Activated T-helper 1 cell treated with anti-CD3 and anti-CD28 coated beads, Interleukin-2, amount 50 U/mL, for 16 hours (primary cell): ENCODE data around the gene MYBPC2.
"Not testable (repeated sequence)": the region's sequence is repeated elsewhere in the genome, so short reads cannot be mapped to it uniquely, and the experiment has no call there.

ENCODE experiments used
- DNase-seq, 2 donors: peaks; one replicate each; pipeline ENCODE4 v3.0.0-alpha.2; 2020; ENCODE audit warnings: low read depth in 1 of 2, low spot score in 1 of 2

Gene MYBPC2

DNA sequence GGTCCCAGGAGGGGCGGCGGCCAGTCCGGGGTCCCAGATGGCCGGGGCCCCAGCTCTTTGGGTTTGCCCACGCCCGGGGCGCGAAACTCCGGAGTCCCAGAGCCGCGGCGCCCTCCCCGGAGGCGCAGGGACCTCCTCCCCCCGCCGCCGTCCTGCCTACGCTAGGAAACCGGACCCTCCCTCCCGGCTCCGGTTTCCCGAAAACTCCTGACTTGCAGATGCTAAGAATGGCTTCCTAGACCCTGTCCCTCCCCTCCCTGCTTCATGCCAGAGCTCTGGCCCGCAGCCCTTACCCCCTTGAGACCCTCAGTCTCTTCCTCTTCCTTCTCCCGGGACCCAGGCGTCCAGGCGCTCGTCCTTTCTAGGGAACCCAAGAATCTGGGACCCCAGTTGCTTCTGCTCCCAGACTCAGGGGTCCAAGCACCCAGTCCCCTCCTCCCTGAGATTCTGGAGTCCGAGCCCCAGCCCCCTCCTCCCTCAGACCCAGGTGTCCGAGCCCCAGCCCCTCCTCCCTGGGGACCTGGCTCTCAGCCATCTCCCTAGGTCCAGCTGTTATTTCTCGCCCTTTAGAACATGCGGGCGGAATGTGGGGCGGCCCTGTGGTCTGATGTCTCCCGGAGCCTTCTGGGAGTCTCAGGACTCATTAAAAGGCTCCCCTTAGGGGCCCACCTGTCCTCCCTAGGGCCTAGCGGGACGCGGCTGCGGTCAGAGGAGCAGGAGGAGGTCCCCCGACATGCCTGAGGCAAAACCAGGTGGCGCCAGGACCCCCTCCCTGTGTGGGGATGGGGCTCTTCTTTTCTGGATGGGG lies at the start of gene MYBPC2:
Gene MYBPC2 (plus strand): TSS at position 672 of the 808 bp plus-strand sequence. CDS start 62 bp downstream, at position 734.
- no peak for DNase-seq

DNA sequence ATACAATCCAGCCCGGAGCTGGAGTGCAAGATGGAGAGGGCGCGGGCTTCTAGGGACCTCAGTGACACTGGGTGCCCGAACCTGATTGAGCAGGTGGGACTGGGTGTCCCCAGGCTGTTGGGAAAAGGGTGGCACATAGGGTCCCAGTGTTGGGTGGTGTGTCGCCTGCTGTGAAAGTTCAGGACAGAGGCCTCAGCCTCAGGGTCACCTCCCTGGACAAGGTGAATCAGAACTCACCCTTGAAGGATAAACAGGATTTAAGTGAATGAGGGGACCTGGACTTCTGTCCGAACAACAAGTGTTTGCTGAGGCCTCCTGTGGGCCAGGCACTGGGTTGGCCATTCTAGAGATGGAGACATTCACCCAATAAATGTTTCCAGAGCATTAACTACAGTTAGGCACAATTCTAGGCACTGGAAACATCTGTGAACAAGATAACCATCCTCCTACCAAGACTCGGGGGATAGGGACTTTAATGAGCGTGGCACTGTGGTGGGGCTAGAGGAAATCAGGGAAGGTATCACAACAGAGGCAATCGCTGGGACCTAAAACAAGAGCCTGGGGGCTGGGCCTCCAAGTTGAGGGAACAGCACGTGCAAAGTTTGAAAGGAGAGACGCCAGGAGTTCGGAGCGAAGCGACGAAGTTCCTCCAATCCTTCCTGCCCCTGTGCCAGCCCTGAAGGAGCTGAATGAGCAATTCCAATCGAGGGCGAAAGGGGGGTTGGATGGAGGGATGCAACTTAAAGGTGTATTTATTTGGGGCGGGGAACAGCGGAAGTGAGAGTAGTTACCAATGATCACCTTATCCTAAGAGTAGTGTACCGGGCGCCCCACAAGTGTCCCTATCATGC lies 49.5 kb upstream of the MYBPC2 start:
- no peak for DNase-seq

DNA sequence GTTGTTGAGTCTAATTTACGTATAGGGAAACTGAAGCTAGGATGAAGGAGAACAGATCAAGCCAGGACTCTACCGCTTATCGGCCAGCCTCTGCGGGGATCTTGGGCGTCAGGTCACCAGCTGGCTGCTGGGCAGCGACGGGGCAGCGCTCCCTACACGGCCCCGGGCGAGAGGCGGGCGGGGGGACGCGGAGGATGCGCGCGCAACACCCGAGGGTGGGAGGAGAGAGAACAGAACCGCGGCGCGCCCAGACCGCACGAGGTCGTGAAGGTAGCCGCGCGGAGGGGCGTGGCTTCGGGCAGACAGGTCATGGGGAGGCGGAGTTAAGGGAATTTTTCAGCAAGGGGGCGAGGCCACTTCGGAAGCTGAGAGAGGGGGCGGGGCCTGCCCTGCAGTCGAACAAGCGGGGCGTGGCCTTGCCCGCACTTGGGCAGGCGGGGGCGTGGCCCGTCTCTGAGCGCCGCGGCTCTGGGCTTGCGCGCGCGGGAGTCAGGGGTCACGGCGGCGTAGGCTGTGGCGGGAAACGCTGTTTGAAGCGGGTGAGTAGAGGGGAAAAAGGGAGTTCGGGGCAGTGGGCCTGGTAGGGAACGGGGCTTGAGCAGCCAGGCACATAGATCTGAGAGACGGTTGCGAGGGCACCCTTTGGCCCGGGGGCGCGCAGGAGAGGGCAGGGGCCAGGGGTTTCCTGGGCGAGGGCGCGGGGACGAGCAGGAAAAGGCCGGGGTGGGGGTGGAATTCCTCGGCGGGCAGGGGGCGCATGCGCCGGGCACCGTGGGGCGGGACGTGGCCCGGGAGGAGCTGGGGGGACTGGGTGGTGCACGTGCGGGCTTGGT lies 48.6 kb upstream of the MYBPC2 start, which contains the start of gene POLD1:
Gene POLD1 (plus strand): TSS at position 496 of the 833 bp plus-strand sequence. CDS start 14,505 bp downstream, outside the sequence.
- DNase-seq: peak; percentile 94 to 98

DNA sequence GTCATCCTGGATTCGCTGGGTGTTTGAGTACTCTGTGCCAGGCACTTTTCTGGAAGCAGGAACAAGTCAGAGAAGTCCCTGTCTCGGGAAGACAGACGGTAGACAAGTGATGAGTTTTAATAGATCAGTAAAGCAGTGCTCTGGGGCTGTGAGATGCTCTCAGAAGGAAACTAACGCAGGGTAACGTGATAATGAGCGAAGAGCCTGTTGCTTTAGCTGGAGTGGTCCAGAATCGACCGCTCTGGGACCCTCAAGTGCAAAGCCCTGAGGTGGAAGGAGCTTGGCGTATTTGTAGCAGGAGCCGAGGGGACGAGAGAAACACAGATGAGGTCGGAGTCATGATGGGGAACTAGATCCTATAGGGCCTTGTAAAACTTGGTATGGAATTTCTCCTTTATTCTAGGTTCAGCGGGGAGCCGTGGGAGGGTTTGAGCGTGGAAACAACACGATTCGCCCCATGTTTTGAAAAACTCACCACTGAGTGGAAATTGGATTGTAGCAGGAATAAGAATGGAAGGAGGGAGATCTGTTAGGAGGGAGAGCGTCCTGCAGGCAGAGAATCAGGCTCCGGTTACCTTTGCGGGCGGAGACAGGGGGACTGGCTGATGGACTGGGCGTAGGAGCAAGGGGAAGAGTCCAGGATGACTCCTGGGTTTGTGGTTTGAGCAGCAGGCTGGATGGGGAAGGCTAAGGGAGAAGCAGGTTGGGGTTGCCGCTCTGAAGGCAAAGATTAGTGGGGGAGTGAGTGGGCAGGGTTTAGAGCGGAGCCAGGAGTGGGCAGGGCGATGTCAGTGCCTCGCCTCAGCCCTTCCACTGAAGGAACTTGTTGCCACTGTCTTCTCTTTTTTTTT lies 47.8 kb upstream of the MYBPC2 start:
- DNase-seq: no peak

DNA sequence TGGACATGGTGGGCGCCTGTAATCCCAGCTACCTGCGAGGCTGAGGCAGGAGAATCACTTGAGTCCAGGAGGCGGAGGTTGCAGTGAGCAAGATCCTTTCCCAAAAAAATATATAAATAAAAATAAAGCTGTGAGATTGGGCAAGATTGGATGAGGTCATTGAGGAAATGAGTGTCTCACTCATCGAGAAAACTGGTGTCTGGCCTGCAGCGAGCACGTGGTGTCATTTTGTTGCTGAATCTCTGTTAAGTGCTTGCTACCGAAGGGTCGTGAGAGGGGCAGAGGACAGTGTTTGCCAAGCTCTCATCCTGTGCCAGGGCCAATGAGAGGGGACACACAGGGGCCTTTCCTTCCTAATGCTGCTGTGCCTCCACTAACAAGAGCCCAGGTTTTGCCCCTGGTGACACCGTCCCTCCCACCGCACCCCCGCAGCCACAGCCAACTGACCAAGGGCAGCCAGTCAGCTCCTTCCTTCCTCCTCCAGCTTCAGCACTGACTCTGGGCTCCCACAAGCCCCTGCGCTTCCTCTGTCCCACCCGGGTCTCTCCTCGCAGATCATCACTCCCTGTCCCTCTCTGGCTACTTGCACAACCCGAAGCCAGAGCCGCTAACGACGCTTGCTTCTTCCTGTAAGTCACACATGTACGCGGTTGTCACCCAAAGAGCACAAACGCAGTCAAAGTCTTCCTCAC lies 45.4 kb upstream of the MYBPC2 start:
- no peak for DNase-seq

DNA sequence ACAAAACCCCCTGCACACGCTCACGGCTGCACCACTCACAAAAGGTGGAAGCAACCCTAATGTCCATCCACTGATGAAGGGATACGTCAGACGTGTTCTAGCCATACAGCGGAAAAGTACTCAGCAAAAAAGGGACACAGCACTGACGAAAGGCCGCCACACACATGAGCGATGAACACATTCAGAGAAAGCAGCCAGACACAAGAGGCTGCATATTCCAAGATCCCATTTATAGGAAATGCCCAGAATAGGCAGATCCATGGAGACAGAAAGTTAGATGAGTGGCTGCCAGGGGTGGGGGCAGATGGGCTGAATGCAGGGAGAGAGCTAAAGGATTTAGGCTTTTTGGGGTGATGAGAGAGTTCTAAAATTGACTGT lies 44.8 kb upstream of the MYBPC2 start:
- no peak for DNase-seq

DNA sequence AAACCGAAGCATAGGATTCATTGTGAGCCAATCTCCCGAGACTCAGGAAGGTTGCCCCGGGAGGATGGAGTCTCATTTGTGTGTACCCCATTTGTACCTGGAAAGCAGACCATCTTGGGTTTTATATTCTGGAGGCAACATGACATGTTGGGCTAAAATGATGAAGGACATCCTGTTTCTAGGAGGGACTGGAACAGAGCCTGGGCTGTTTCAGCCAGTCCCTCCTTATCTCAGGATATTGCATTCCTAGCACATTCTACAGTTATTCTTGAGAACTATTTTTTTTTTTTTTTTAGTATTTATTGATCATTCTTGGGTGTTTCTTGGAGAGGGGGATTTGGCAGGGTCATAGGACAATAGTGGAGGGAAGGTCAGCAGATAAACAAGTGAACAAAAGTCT lies 42.4 kb upstream of the MYBPC2 start:
- DNase-seq: not testable (repeated sequence)

DNA sequence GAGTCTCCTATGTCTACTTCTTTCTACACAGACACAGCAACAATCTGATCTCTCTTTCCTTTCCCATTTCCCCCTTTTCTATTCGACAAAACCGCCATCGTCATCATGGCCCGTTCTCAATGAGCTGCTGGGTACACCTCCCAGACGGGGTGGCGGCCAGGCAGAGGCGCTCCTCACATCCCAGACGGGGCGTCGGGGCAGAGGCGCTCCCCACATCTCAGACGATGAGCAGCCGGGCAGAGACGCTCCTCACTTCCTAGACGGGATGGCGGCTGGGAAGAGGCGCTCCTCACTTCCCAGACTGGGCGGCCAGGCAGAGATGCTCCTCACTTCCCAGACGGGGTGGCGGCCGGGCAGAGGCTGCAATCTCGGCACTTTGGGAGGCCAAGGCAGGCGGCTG lies 41.7 kb upstream of the MYBPC2 start:
- DNase-seq: not testable (repeated sequence)

DNA sequence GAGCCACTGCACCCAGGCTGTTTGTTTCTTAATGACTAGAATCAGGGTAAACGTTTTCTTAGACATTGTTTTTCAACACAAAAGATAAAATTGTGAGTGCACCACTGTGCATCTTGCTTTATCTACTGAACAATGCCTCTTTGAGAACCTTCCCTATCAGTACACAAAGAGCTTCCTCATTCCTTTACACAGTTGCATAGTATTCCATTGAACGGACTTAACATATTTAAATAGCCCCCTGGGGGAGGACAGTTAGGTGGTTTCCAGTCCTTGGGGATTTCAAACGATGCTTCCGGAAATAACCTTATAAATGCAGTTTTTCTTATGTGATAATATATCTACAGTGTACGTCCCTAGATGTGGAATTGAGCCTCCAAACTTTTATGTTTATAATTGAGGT lies 39.9 kb upstream of the MYBPC2 start:
- DNase-seq: no peak

DNA sequence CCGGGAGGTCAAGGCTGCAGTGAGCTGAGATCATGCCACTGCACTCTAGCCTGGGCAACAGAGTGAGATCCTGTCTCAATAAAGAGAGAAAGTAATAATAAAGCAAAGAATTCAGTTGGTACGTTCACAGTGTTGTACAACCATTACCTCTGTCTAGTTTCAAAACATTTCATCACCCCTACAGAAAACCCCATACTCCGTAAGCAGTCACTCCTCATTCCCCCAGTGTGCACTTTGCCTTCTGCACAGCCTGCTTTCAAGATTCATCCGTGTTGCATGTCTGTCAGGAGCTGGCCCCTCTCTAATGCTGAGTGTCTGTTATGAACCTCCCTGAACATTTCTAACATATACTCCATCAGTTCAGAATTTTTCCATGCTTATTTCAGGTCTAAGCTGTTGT lies 39.1 kb upstream of the MYBPC2 start:
- DNase-seq: no peak

DNA sequence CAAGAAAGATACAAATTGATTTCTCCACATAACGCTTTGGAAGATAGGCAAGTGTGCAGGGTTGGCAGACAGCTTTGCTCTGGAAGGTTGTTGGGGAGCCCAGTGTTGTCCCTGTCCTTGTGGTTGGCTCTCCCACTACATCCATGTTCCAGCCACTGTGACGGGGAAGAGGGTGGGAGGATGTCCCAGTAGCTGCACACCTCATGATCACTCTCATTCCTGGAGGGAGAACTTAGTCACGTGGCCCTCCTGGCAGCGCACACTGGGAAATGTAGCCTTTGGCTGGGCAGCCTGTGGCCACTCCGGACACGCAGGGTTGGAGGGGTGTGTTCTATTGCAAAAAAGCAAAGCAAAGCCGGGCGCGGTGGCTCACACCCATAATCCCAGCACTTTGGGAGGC lies 38.7 kb upstream of the MYBPC2 start:
- no peak for DNase-seq

DNA sequence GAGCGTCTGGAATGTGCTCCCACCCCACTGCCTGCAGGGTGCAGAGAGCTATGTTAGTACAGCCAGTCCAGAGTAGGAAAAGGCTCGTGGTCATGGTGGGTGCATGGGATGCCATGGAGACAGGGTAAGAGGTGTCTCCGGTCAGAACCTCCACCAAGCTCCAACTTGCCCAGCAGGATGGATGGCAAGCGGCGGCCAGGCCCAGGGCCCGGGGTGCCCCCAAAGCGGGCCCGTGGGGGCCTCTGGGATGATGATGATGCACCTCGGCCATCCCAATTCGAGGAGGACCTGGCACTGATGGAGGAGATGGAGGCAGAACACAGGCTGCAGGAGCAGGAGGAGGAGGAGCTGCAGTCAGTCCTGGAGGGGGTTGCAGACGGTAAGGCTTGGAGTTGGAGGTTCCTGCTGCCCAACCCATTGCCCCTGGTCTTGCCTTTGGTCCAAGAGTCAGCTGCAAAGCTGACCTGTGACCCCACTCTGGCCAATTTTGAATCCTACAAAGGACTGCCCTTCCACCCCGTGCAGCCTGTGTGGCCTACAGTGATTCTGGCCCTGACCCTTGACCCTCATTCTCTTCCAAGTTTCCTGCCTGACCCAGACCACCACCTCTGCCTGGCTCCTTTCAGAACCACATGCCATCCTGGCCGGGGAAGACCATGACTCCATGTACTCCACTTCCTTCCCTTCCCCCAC lies 33.9 kb upstream of the MYBPC2 start:
- no peak for DNase-seq

DNA sequence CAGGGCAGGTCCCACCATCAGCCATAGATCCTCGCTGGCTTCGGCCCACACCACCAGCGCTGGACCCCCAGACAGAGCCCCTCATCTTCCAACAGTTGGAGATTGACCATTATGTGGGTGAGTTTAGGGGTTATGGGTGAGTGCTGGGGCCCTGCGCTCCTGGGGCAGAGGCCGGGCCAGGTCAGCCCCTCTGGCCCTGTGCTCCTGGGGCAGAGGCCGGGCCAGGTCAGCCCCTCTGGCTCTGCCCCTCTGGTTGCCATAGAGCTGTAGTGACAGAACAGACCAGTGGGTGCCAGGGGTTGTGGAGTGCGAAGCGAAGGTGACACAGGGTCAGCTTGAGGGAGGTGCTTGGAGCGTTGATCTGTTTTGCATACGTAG lies 33.3 kb upstream of the MYBPC2 start:
- DNase-seq: no peak

DNA sequence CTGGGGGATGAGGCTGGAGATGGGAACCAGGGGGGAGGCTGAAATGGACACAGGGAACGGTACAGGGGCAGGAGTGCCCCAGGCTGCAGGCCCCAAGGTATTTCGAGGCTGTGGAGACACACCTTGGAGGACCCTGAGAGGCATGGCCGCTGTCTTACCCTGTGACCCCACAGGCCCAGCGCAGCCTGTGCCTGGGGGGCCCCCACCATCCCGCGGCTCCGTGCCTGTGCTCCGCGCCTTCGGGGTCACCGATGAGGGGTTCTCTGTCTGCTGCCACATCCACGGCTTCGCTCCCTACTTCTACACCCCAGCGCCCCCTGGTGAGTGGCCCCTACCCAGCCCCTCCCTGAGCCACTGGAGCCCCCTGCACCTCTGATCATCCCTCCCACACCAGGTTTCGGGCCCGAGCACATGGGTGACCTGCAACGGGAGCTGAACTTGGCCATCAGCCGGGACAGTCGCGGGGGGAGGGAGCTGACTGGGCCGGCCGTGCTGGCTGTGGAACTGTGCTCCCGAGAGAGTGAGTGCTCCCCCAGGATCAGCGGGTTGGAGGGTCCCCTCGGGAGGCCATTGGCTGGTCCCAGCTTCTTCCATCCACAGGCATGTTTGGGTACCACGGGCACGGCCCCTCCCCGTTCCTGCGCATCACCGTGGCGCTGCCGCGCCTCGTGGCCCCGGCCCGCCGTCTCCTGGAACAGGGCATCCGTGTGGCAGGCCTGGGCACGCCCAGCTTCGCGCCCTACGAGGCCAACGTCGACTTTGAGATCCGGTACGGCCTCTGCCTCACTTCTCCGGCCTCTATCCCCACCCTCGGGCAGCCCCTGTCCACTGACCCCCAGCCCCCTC lies 30.9 kb upstream of the MYBPC2 start:
- DNase-seq: no peak

DNA sequence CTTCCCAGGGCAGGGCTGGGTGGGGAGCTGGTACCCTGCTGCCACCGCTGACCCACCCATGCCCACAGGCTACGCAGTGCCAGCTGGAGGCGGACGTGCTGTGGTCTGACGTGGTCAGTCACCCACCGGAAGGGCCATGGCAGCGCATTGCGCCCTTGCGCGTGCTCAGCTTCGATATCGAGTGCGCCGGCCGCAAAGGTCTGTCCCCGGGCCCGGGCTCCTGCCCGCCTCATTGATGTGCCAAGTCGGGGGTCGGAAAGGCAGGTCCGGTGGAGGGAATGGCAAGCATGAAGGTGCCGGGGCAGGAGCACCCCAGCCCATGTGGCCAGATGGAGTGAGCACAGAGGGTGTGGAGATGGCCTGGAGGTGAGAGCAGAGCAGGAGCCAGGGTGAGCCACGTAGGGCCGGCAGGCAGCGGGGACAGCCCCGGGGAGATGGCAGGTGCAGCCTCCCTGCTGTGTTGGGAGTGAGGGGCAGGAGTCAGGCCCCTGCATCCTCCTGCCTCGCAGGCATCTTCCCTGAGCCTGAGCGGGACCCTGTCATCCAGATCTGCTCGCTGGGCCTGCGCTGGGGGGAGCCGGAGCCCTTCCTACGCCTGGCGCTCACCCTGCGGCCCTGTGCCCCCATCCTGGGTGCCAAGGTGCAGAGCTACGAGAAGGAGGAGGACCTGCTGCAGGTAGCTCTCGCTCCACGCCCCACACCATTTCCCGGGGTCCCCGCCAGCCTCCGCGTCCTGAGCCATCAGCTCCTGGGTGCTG lies 30.0 kb upstream of the MYBPC2 start:
- DNase-seq: no peak

DNA sequence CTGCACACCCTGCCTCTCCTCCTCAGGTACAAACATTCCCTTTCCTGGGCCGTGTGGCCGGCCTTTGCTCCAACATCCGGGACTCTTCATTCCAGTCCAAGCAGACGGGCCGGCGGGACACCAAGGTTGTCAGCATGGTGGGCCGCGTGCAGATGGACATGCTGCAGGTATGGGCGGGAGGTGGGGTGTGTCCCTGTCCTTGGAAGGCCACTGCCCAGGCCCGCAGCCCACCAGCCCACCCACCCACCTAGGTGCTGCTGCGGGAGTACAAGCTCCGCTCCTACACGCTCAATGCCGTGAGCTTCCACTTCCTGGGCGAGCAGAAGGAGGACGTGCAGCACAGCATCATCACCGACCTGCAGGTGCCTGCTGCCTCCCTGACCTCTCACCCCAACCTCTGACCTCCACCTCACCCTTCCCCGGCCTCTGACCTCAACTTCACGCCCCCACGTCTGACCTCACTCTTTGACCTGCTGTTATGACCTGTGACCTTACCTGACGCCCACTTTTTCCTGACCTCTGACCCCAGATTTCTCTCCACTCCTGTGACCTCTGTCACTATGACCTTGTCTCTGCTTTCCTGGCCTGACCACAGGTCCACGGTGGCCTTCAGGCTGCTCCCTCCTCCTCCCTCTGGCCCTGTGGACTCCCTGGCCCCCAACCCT lies 26.4 kb upstream of the MYBPC2 start:
- DNase-seq: no peak

DNA sequence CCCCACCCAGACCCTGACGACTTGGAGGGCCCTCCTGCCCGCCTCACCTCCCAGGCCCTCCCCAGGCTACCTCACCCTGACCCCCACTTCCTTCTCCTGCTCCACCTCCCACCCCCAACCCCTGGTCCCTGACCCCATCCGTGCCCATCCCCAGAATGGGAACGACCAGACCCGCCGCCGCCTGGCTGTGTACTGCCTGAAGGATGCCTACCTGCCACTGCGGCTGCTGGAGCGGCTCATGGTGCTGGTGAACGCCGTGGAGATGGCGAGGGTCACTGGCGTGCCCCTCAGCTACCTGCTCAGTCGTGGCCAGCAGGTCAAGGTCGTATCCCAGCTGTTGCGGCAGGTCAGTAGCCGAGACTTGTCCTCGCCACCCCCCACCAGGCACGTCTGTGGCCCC lies 25.9 kb upstream of the MYBPC2 start:
- no peak for DNase-seq
